ENCODE measurements around the gene PLET1.
A peak's percentile ranks its signal among the peaks of the same experiment; 100 is the strongest.

PLET1 gene

GRCh38 chr11:112219476-112220232 lies 41.0 kb downstream of the PLET1 start:
- Histone ChIP-seq H3K36me3 (ENCODE audit: low read length) (no peaks in the 10 kb centered on the region), H3K27ac (ENCODE audit: low read depth, low read length) (no peak overlapping the region), H3F3A (ENCODE audit: insufficient read depth) (no peaks in the 10 kb centered on the region), H3K79me2 (ENCODE audit: insufficient read depth, low read length) (no peaks in the 10 kb centered on the region), H3K4me3 (ENCODE audit: insufficient read depth, low read length, poor library complexity, severe bottlenecking) (no peak overlapping the region), H2AFZ (ENCODE audit: low read depth, low read length, severe bottlenecking) (peak overlapping the region; percentile 64), H3K4me2 (ENCODE audit: low read depth, low read length, poor library complexity, severe bottlenecking) (no peak overlapping the region), H4K20me1 (ENCODE audit: low read depth, low read length) (no peaks in the 10 kb centered on the region), H3K9me3 (ENCODE audit: insufficient read depth, low read length) (no peaks in the 10 kb centered on the region), H3K27me3 (ENCODE audit: low read length) (no peaks in the 10 kb centered on the region), H3K9me2 (replicated peaks; ENCODE audit: insufficient read depth, low read length) (no peaks in the 10 kb centered on the region), H3K9ac (ENCODE audit: low read length) (no peak overlapping the region)
- no peak for TF ChIP-seq EZH2phosphoT487 (conservative IDR thresholded peaks at IDR 0.05; ENCODE audit: low read length)
- peak; percentile 59 for TF ChIP-seq CTCF (IDR thresholded peaks at IDR 0.05; ENCODE audit: insufficient read depth, low read length, poor library complexity, severe bottlenecking)

DNA sequence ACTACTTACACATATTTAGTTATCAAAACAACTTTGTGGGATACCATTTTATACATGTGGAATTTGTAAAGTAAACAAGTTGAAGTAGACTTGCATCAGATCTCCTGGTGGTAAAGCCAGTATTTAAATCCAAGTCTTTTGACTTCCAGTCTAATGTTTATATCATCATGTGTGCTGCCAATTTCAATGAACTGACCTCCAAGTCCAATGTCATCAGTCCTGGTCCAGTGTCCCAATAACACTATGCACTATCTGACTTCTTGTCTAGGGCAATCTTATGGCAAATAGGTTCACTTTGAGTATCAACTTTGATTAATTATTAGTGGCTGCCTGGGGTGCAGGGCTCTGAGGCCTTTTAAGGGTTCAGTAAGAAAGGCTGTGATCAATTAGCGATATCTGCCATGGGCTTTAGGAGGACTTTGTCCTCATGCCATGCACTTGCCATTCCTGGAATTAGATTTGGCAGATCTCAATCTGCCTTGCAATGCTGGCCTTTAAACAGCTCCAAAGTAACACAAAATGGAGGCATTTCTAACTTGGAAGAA lies 44.0 kb downstream of the PLET1 start:
- no peak overlapping the region for H2AFZ ChIP-seq (ENCODE audit: low read depth, low read length, severe bottlenecking)
- TF ChIP-seq EZH2phosphoT487 (conservative IDR thresholded peaks at IDR 0.05; ENCODE audit: low read length) (no peak), CTCF (IDR thresholded peaks at IDR 0.05; ENCODE audit: insufficient read depth, low read length, poor library complexity, severe bottlenecking) (no peak)
- H3K9me2 ChIP-seq (replicated peaks; ENCODE audit: insufficient read depth, low read length) = no peaks in the 10 kb centered on the region
- no peak overlapping the region for H3K4me2 ChIP-seq (ENCODE audit: low read depth, low read length, poor library complexity, severe bottlenecking)
- H3K79me2 ChIP-seq (ENCODE audit: insufficient read depth, low read length) = no peaks in the 10 kb centered on the region
- no peaks in the 10 kb centered on the region for H3K9me3 ChIP-seq (ENCODE audit: insufficient read depth, low read length)
- H3K36me3 ChIP-seq (ENCODE audit: low read length) = no peaks in the 10 kb centered on the region
- no peaks in the 10 kb centered on the region for H3F3A ChIP-seq (ENCODE audit: insufficient read depth)
- H3K4me3 ChIP-seq (ENCODE audit: insufficient read depth, low read length, poor library complexity, severe bottlenecking) = no peak overlapping the region
- H3K27me3 ChIP-seq (ENCODE audit: low read length) = no peaks in the 10 kb centered on the region
- no peak overlapping the region for H3K27ac ChIP-seq (ENCODE audit: low read depth, low read length)
- no peaks in the 10 kb centered on the region for H4K20me1 ChIP-seq (ENCODE audit: low read depth, low read length)
- no peak overlapping the region for H3K9ac ChIP-seq (ENCODE audit: low read length)

- no peaks in the 10 kb centered on the region for H3F3A ChIP-seq (ENCODE audit: insufficient read depth)
- H3K9me3 ChIP-seq (ENCODE audit: insufficient read depth, low read length) = no peaks in the 10 kb centered on the region
- no peak overlapping the region for H2AFZ ChIP-seq (ENCODE audit: low read depth, low read length, severe bottlenecking)
- H3K9ac ChIP-seq (ENCODE audit: low read length) = no peak overlapping the region
- H3K79me2 ChIP-seq (ENCODE audit: insufficient read depth, low read length) = no peaks in the 10 kb centered on the region
- no peak overlapping the region for H3K4me3 ChIP-seq (ENCODE audit: insufficient read depth, low read length, poor library complexity, severe bottlenecking)
- no peak overlapping the region for H3K27ac ChIP-seq (ENCODE audit: low read depth, low read length)
- no peak for TF ChIP-seq EZH2phosphoT487 (conservative IDR thresholded peaks at IDR 0.05; ENCODE audit: low read length)
- TF ChIP-seq CTCF (IDR thresholded peaks at IDR 0.05; ENCODE audit: insufficient read depth, low read length, poor library complexity, severe bottlenecking) = no peak
- no peaks in the 10 kb centered on the region for H3K27me3 ChIP-seq (ENCODE audit: low read length)
- no peaks in the 10 kb centered on the region for H4K20me1 ChIP-seq (ENCODE audit: low read depth, low read length)
- H3K36me3 ChIP-seq (ENCODE audit: low read length) = no peaks in the 10 kb centered on the region
- H3K4me2 ChIP-seq (ENCODE audit: low read depth, low read length, poor library complexity, severe bottlenecking) = no peak overlapping the region
- no peaks in the 10 kb centered on the region for H3K9me2 ChIP-seq (replicated peaks; ENCODE audit: insufficient read depth, low read length)
These were observed 45.0 kb downstream of the PLET1 start for GRCh38 chr11:112215621-112216020.
